A549 (cell line): Measurements from ENCODE around the gene STX8.

ENCODE experiments used
- CEBPB ChIP-seq, 2 experiments: fragments of >200 bp in 1 of 2; sonication (Bioruptor Twin) in 1 of 2; formaldehyde crosslinking in 1 of 2; IDR thresholded peaks; 2 replicates each; pipeline ENCODE4 v1.6.1; 2012 to 2016
- CHD2 ChIP-seq: fragments of 150-350 bp; IDR thresholded peaks from 2 replicates; pipeline ENCODE4 v1.6.1; 2014; ENCODE audit warnings: low read length; ENCODE audit not compliant: partially characterized antibody
- CTCF ChIP-seq: fragments of >200 bp; sonication (Bioruptor Twin); formaldehyde crosslinking; IDR thresholded peaks from 3 replicates; pipeline ENCODE4 v1.5.1; 2016
- ELK1 ChIP-seq: fragments of 150-350 bp; IDR thresholded peaks from 2 replicates; pipeline ENCODE4 v1.6.1; 2014; ENCODE audit warnings: low read depth, mild to moderate bottlenecking, low read length
- EP300 ChIP-seq, 2 experiments: fragments of >200 bp; sonication (Bioruptor Twin); formaldehyde crosslinking; IDR thresholded peaks; 2 replicates in 1 of 2; 3 replicates in 1 of 2; pipeline ENCODE4 v1.6.1; 2016 to 2017
- JUNB ChIP-seq: fragments of >200 bp; sonication (Bioruptor Twin); formaldehyde crosslinking; IDR thresholded peaks from 2 replicates; pipeline ENCODE4 v1.6.1; 2016
- POLR2A ChIP-seq: IDR thresholded peaks from 2 replicates; pipeline ENCODE4 v1.6.1; 2012; ENCODE audit warnings: mild to moderate bottlenecking, low read length
- SREBF2 ChIP-seq: fragments of 450-650 bp; IDR thresholded peaks from 2 replicates; pipeline ENCODE4 v1.6.1; 2014; ENCODE audit warnings: mild to moderate bottlenecking, moderate library complexity

- TF ChIP-seq SREBF2 (no peak), EP300 (IDR thresholded peaks at IDR 0.05) (no peak), ELK1 (no peak), CEBPB (IDR thresholded peaks at IDR 0.05) (no peak), POLR2A (no peak), CTCF (no peak), JUNB (no peak), CHD2 (no peak)
Observed at GRCh38 chr17:9533441-9533840, 42.2 kb downstream of the STX8 start.
